Endothelial cell of umbilical vein (primary cell): ENCODE data around the gene ZNF669.

Experiments
- CTCF ChIP-seq, 2 donors: IDR thresholded peaks; 1 replicate in 1 of 2; 2 replicates in 1 of 2; pipeline ENCODE4 v1.5.1; 2011; ENCODE audit warnings: low read length in 2 of 2, mild to moderate bottlenecking in 2 of 2, moderate library complexity in 2 of 2, control low read depth in 1 of 2, inconsistent platforms in 1 of 2, low read depth in 1 of 2; ENCODE audit not compliant: insufficient read depth in 1 of 2; ENCODE audit errors: extremely low read depth in 1 of 2
- EZH2 ChIP-seq: IDR thresholded peaks from 2 replicates; pipeline ENCODE4 v1.6.1; 2012; ENCODE audit warnings: borderline replicate concordance, low read depth, mild to moderate bottlenecking, moderate library complexity, low read length, inconsistent platforms; ENCODE audit not compliant: severe bottlenecking
- GATA2 ChIP-seq: IDR thresholded peaks from 2 replicates; pipeline ENCODE4 v1.7.0; 2011; ENCODE audit warnings: low read depth, mild to moderate bottlenecking, moderate library complexity, mixed read lengths, low read length; ENCODE audit not compliant: insufficient read length, insufficient read depth
- JUN ChIP-seq: IDR thresholded peaks from 2 replicates; pipeline ENCODE4 v1.6.1; 2011; ENCODE audit warnings: borderline replicate concordance, low read depth; ENCODE audit not compliant: insufficient read length, insufficient read depth
- MAX ChIP-seq: IDR thresholded peaks from 2 replicates; pipeline ENCODE4 v1.6.1; 2011; ENCODE audit not compliant: insufficient read depth, insufficient read length
- POLR2A ChIP-seq: IDR thresholded peaks from 2 replicates; pipeline ENCODE4 v1.6.1; 2012; ENCODE audit warnings: low read depth, mild to moderate bottlenecking, control low read depth, low read length
- POLR2AphosphoS5 ChIP-seq: IDR thresholded peaks from 2 replicates; pipeline ENCODE4 v1.6.1; 2012; ENCODE audit warnings: low read depth, mild to moderate bottlenecking, control low read depth, low read length, moderate library complexity; ENCODE audit not compliant: insufficient read depth

GRCh38 chr1:247100676-247101279, 3.4 kb downstream of the ZNF669 start:
- TF ChIP-seq CTCF (IDR thresholded peaks at IDR 0.05; ENCODE audit: extremely low read depth in 1 of 2, insufficient read depth in 1 of 2, low read depth in 1 of 2, low read length in 2 of 2) (no peak), EZH2 (no peak), POLR2AphosphoS5 (no peak), POLR2A (no peak), GATA2 (no peak), JUN (no peak), MAX (no peak)
